ENCODE measurements around the gene PTGFRN.
"Not testable (repeated sequence)": the region's sequence is repeated elsewhere in the genome, so short reads cannot be mapped to it uniquely, and the experiment has no call there.

The PTGFRN gene

DNA sequence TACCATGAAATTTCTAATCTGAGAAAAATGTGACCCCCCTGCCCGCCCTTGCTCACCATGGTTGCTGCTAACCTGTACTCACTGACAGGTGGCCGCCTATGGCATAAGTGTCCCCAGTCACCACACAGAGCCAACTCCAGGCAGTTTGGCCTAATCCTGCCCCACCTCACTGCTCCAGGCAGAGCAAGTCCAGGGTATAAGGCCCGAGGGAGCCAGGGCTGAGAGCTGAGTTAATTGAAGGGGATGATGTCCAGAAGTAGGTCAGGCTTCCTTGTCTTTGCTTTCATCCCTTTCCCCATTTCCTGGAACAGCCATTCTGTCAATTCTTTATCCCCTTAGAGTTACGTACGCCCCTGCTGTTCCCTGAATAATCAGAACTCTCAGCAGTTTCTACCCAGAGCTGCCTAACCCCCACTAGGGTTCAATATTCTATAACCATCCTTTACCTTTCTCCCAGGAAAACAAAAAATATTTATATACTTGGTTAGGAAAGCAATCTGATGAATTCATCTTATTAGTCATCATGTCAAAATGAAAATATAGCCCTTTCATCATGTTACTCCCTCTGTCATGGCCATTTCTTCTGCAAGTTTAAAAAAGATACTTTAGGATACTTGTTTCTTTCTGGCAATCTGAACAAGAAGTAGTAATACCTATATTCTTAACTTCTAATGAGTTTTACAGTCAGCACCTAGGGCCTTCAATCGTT is 62.4 kb downstream of the PTGFRN start:
- H3K27me3 ChIP-seq, result no peaks in the 10 kb centered on the region
- no peak overlapping the region for H3K4me3 ChIP-seq
- TF ChIP-seq CTCF (IDR thresholded peaks at IDR 0.05), result no peak
- peaks cover 0 to 17% (median 7%) of the 10 kb centered on the region in 4 donors for H3K4me1 ChIP-seq
- no peaks in the 10 kb centered on the region for H3K9me3 ChIP-seq
- DNase-seq, result no peak
- H3K36me3 ChIP-seq, result peaks cover 4 to 8% (median 5%) of the 10 kb centered on the region in 3 donors
- H3K27ac ChIP-seq, result no peak overlapping the region
- intact Hi-C loops (cut with DNase I; ENCODE audit: low total_unique reads), result no loop called here

DNA sequence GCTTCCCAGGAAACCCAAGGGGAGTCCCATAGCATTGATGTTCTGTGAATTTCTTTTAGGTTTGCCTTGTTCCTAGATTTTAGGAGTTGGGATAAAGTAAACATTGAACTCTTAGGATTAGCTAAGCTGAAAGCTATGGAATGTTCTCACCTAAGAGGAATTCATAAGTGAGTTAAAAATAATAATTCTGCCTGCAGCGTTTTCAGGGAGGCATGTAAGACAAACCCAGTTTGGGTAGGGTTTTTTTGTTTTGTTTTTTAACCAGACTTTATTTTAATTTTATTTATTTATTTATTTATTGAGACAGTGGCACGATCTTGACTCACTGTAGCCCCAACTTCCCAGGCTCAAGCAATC is 62.9 kb downstream of the PTGFRN start:
- H3K9me3 ChIP-seq, result no peaks in the 10 kb centered on the region
- no peak overlapping the region for H3K4me3 ChIP-seq
- no peaks in the 10 kb centered on the region for H3K27me3 ChIP-seq
- H3K4me1 ChIP-seq, result peaks cover 0 to 17% (median 7%) of the 10 kb centered on the region in 4 donors
- no peak for DNase-seq
- TF ChIP-seq CTCF (IDR thresholded peaks at IDR 0.05), result no peak
- peaks cover 0 to 8% (median 5%) of the 10 kb centered on the region in 3 donors for H3K36me3 ChIP-seq
- intact Hi-C loops (cut with DNase I; ENCODE audit: low total_unique reads), result no loop called here
- H3K27ac ChIP-seq, result no peak overlapping the region

DNA sequence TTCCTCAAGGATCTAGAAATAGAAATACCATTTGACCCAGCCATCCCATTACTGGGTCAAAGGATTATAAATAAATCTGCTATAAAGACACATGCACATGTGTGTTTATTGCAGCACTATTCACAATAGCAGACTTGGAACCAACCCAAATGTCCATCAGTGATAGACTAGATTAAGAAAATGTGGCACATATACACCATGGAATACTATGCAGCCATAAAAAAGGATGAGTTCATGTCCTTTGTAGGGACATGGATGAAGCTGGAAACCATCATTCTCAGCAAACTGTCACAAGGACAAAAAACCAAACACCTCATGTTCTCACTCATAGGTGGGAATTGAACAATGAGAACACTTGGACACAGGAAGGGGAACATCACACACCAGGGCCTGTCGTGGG is 70.6 kb downstream of the PTGFRN start:
- H3K4me3 ChIP-seq; H3K27ac ChIP-seq; H3K36me3 ChIP-seq; intact Hi-C loops (cut with DNase I; ENCODE audit: low total_unique reads); H3K9me3 ChIP-seq; H3K27me3 ChIP-seq; DNase-seq; H3K4me1 ChIP-seq: not testable (repeated sequence)

DNA sequence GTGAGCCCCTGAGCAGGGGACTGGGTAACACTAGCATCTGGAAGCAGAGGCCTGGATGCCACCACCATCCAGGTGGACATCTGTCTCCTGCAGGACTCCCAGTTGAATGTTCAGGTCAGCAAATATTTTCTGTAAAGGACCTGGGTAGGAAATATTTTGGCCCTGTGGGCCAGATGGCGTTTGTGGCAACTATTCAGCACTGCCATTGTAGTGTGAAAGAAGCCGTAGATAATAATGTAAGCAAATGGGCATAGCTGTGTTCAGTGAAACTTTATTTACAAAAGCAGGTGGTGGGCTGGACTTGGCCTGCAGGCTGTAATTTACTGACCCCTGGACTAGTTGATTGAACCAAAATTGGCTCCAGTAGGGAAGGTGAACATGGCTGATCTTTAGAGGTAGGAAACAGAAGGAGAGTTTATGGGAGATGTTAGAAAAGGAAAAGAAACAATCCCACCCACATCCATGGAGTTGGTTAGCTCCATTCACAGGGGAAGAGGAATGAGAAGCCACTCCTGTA is 71.9 kb downstream of the PTGFRN start:
- TF ChIP-seq CTCF (IDR thresholded peaks at IDR 0.05), result no peak
- Histone ChIP-seq H3K36me3 (no peaks in the 10 kb centered on the region), H3K4me1 (peaks cover 0 to 4% (median 0%) of the 10 kb centered on the region in 4 donors), H3K9me3 (no peaks in the 10 kb centered on the region), H3K4me3 (no peak overlapping the region), H3K27ac (no peak overlapping the region), H3K27me3 (no peaks in the 10 kb centered on the region)
- no peak for DNase-seq
- intact Hi-C loops (cut with DNase I; ENCODE audit: low total_unique reads), result no loop called here

GRCh38 chr1:116982319-116983004 is 72.7 kb downstream of the PTGFRN start:
- H3K4me3 ChIP-seq, result no peak overlapping the region
- no peak for TF ChIP-seq CTCF (IDR thresholded peaks at IDR 0.05)
- H3K27ac ChIP-seq, result no peak overlapping the region
- peaks cover 0 to 4% (median 0%) of the 10 kb centered on the region in 4 donors for H3K4me1 ChIP-seq
- H3K36me3 ChIP-seq, result no peaks in the 10 kb centered on the region
- no peaks in the 10 kb centered on the region for H3K27me3 ChIP-seq
- DNase-seq, result no peak
- intact Hi-C loops (cut with DNase I; ENCODE audit: low total_unique reads), result no loop called here
- no peaks in the 10 kb centered on the region for H3K9me3 ChIP-seq

- no peaks in the 10 kb centered on the region for H3K9me3 ChIP-seq
- H3K27ac ChIP-seq, result no peak overlapping the region
- H3K4me3 ChIP-seq, result no peak overlapping the region
- peaks cover 0 to 4% (median 0%) of the 10 kb centered on the region in 4 donors for H3K4me1 ChIP-seq
- intact Hi-C loops (cut with DNase I; ENCODE audit: low total_unique reads), result no loop called here
- TF ChIP-seq CTCF (IDR thresholded peaks at IDR 0.05), result no peak
- H3K27me3 ChIP-seq, result no peaks in the 10 kb centered on the region
- H3K36me3 ChIP-seq, result no peaks in the 10 kb centered on the region
- DNase-seq, result no peak
Observed at GRCh38 chr1:116983112-116983511, 73.4 kb downstream of the PTGFRN start.

Data from tibial artery (tissue), 4 donors.